AG04450 (cell line): ENCODE measurements around the gene UBE4B. TPM values are rescaled to one million over a fixed set of nuclear protein-coding genes. Genes with fewer than 3 reads are reported as not detected.

Experiments used
- CTCF ChIA-PET: fragments of 300-600, 350-600 bp; formaldehyde crosslinking; extraction: SDS; loops from one replicate; lab custom pipeline; 2022; ENCODE audit warnings: antibody characterized with exemption, inconsistent platforms; lab: Charles Lee
- POLR2A ChIA-PET: fragments of 350-600 bp; formaldehyde crosslinking; extraction: SDS; loops from one replicate; lab custom pipeline; 2021; ENCODE audit warnings: antibody characterized with exemption, inconsistent platforms; lab: Yijun Ruan, JAX
- DNase-seq: peaks from one replicate; pipeline ENCODE4 v3.0.0-alpha.2; 2011; ENCODE audit warnings: low read depth, low spot score
- H3K27ac ChIP-seq: one replicate; pipeline ENCODE4 v1.5.1; 2012; ENCODE audit warnings: low read depth, low read length, control low read depth
- H3K27me3 ChIP-seq: one replicate; pipeline ENCODE4 v1.6.0; 2012; ENCODE audit warnings: low read length; ENCODE audit not compliant: control insufficient read depth, insufficient read depth
- H3K4me3 ChIP-seq: 2 replicates; pipeline ENCODE4 v1.5.1; 2011; ENCODE audit warnings: mild to moderate bottlenecking, low read depth, low read length, control low read depth
- H3K9me3 ChIP-seq: 2 replicates; pipeline ENCODE4 v1.5.1; 2012; ENCODE audit warnings: low read length; ENCODE audit not compliant: control insufficient read depth, insufficient read depth
- CTCF ChIP-seq: IDR thresholded peaks from 2 replicates; pipeline ENCODE4 v1.5.1; 2011; ENCODE audit warnings: low read depth, low read length, control low read depth, inconsistent platforms
- polyA plus RNA-seq: library from polyadenylated mRNA; depleted of rRNA; stranded (reverse); fragments of >200 nt; gene quantifications from 2 replicates; pipeline ENCODE4 v1.2.3, GENCODE V29; 2011

The UBE4B gene
- polyA plus RNA-seq, 1 experiment: 28.1 TPM

GRCh38 chr1:10210841-10211804 lies 178.4 kb downstream of the UBE4B start:
- ChIA-PET CTCF (interaction anchor here (0.6 to 3.2 kb wide), 40 partner anchors 7 to 268 kb away, joined by 3 to 22 read pairs (median 6); partner anchors contain the start of genes LZIC and NMNAT1), POLR2A (interaction anchor here (0.5 to 1.4 kb wide), 8 partner anchors 15 to 130 kb away, joined by 3 to 5 read pairs (median 4); no protein-coding TSS in a partner anchor)
- TF ChIP-seq CTCF: no peak
- H3K4me3 ChIP-seq: peak overlapping the region; percentile 99
- H3K9me3 ChIP-seq: no peaks in the 10 kb centered on the region
- no peaks in the 10 kb centered on the region for H3K27me3 ChIP-seq
- H3K27ac ChIP-seq: peak overlapping the region; percentile 90
- DNase-seq: peak; percentile 59

- POLR2A ChIA-PET: interaction anchor here (1.1 to 1.2 kb wide), 2 partner anchors 18 to 40 kb away, joined by 3 to 5 read pairs; no protein-coding TSS in a partner anchor
- no peak for DNase-seq
- Histone ChIP-seq H3K27ac (peak overlapping the region; percentile 90), H3K9me3 (no peaks in the 10 kb centered on the region), H3K4me3 (peak overlapping the region; percentile 99), H3K27me3 (no peaks in the 10 kb centered on the region)
- CTCF ChIA-PET: interaction anchor here (0.6 kb wide), 1 partner anchor 37 kb away, joined by 3 read pairs; no protein-coding TSS in a partner anchor
- no peak for TF ChIP-seq CTCF
These were observed 179.2 kb downstream of the UBE4B start for GRCh38 chr1:10211805-10212410.

GRCh38 chr1:10212476-10212875 lies 179.7 kb downstream of the UBE4B start:
- DNase-seq: no peak
- Histone ChIP-seq H3K9me3 (no peaks in the 10 kb centered on the region), H3K27ac (no peak overlapping the region), H3K27me3 (no peaks in the 10 kb centered on the region), H3K4me3 (peak overlapping the region; percentile 99)
- no peak for TF ChIP-seq CTCF
- POLR2A ChIA-PET: interaction anchor here (0.6 to 1.1 kb wide), 3 partner anchors 19 to 512 kb away, joined by 3 read pairs; no protein-coding TSS in a partner anchor
- CTCF ChIA-PET: interaction anchor here (0.6 kb wide), 2 partner anchors 37 to 47 kb away, joined by 3 read pairs; no protein-coding TSS in a partner anchor

- TF ChIP-seq CTCF: no peak
- Histone ChIP-seq H3K27ac (no peak overlapping the region), H3K4me3 (no peak overlapping the region), H3K9me3 (no peaks in the 10 kb centered on the region), H3K27me3 (no peaks in the 10 kb centered on the region)
- ChIA-PET CTCF (interaction anchor here (0.8 kb wide), 1 partner anchor 125 kb away, joined by 3 read pairs; no protein-coding TSS in a partner anchor), POLR2A (interaction anchor here (0.6 to 1.1 kb wide), 4 partner anchors 19 to 513 kb away, joined by 3 read pairs; no protein-coding TSS in a partner anchor)
- no peak for DNase-seq
These were observed 180.5 kb downstream of the UBE4B start for GRCh38 chr1:10213186-10213705.
